Cardiac fibroblast (primary cell): Measurements from ENCODE around the gene C14orf132.

Source experiments
- DNase-seq, 2 donors: peaks; one replicate each; pipeline versions ENCODE4 v3.0.0 to v3.0.0-alpha.2; 2010; ENCODE audit warnings: low read depth in 2 of 2
- H3K4me3 ChIP-seq, 2 donors: replicated peaks in 1 of 2; 1 replicate in 1 of 2; 2 replicates in 1 of 2; pipeline ENCODE4 v1.5.1; 2011; ENCODE audit warnings: low read depth in 2 of 2, low read length in 2 of 2, mild to moderate bottlenecking in 2 of 2, moderate library complexity in 1 of 2
- TF ChIP-seq, protein P1 (sequence below): IDR thresholded peaks from one replicate; pipeline ENCODE4 v1.5.1; 2011; ENCODE audit warnings: low read depth, mild to moderate bottlenecking, low read length, inconsistent platforms

C14orf132 gene

DNA sequence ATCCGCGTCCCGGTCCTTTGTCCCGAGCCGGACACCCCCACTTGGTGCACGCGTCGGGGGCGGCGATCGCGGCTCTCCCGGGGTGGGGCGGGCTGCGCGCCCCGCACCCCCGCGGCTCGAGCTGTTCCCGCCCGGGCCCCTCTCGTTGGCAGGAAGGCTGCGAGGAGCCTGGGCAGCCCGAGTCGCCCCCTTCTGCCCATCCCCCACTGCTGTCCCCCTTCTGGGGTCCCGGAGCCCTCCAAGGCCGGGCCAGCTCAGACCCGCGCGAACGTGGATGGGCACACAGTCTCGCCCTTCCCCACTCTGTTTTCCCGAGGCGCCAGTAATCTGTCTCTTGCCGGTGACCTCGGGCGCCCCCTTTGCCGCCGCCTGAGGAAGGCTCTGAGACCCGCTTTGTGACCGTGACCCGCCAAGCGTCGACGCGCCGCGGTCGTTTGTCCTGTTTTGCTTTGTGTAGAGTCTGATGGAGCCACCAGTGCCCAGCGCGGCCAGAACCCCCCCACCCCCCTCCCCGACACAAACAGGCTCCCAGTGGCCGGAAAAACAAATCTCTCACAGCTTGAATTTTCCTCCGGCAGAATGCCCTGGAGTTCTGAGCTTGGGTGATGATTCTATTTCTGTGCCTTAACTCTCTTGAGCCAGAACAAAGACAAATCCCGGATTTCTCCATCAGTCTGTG, 610 bp downstream of the C14orf132 start:
- TF ChIP-seq, protein P1, sequence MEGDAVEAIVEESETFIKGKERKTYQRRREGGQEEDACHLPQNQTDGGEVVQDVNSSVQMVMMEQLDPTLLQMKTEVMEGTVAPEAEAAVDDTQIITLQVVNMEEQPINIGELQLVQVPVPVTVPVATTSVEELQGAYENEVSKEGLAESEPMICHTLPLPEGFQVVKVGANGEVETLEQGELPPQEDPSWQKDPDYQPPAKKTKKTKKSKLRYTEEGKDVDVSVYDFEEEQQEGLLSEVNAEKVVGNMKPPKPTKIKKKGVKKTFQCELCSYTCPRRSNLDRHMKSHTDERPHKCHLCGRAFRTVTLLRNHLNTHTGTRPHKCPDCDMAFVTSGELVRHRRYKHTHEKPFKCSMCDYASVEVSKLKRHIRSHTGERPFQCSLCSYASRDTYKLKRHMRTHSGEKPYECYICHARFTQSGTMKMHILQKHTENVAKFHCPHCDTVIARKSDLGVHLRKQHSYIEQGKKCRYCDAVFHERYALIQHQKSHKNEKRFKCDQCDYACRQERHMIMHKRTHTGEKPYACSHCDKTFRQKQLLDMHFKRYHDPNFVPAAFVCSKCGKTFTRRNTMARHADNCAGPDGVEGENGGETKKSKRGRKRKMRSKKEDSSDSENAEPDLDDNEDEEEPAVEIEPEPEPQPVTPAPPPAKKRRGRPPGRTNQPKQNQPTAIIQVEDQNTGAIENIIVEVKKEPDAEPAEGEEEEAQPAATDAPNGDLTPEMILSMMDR = peak; percentile 14
- peak overlapping the region; percentile 73 to 89 for H3K4me3 ChIP-seq
- DNase-seq = peak in 1 of 2 donors; percentile 42

DNA sequence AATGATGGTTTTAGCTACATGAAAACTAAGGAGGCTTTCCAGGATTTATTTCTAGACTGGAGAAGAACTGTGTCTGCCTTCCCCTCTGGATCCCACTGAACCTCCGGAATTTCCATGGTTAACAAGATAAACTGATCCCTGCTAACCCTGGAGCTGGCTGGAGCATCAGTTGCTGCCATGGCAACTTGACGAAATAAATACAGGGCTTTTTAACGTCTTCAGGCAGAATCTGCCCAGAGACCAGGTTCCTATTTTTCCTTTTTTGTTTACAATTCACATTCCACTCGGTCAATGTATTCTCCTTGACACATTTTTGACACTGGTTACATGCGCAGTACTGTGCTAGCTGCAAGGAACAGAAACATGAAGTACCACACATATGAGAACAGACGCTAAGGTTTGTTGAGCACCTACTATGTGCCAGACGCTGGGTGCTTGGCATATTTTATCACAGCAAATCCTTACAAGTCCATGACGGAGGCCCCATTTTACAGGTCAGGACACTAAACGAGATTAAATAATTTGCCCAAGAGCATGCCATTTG, 1.7 kb downstream of the C14orf132 start:
- H3K4me3 ChIP-seq = no peak overlapping the region
- no peak for DNase-seq
- TF ChIP-seq, protein P1 = no peak

DNA sequence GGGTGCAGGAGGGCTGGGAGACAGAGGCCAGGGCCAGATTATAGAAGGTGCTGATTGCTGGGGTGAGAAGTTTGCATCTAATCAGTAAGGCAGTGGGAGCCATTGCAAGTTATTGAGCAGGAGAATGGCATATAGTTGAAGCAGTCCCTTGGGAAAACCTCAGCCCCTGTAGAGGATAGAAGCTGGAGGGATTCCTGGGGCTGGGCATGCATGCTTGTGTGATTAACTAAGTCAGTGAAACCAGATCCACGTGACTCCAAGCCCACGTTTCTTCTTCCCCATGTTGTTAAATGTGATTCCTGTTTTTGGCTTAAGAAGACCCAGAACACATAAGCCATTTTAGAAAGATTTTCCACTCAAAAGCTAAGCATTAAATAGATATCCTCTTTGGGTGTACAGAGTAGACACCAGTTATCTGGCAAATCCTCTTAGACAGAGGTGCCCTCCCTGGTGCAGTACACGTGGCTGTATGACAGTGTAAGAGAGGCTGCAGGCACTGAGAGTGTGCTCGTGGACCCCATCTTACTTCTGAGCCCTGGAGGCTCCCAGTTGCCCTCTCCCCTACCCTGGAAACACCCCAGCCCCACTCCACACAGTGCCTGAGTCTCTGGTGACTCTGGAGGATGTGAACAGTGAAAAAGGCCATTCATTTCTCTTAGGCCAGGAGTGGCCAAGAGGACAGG, 3.2 kb downstream of the C14orf132 start:
- TF ChIP-seq, protein P1 = no peak
- peak; percentile 36 to 50 for DNase-seq
- H3K4me3 ChIP-seq = no peak overlapping the region

DNA sequence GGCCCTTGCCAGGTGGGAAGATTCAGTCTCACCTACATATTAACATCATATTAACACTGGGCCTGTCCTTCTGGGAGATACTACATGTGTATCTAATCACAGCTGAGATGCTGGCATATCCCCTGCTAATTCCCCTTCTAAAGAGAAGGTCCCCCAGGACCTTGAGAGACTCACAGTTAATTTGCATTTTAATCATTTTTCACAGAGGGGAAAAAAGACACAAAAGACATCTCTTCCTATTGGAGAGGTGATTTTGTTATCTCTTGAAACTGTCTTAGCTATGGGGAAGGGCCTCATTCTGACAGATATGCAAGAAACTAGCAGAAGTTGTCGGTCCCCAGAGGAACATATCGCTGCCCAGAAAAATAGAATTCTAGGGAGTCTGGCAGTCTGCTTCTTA, 7.5 kb downstream of the C14orf132 start:
- TF ChIP-seq, protein P1 = no peak
- no peak for DNase-seq
- no peak overlapping the region for H3K4me3 ChIP-seq

DNA sequence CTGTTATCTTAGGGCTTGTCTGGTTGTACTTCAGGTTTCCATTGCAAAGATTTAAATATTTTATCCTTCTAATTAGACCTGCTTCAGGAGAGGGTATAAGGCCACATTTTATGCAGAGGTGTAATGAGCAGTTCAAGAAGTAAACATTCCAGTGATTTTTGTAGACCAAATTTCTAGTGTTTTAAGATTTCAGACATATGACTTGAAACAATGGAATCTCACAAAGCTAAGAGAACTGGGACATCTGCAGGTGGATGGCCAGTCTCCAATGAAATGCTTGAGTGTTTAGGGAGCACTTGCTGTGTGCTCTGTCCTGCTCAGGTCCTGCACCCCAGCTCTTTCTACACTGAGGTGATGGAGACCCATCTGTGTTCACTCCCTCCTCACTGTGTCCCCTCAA, 7.9 kb downstream of the C14orf132 start:
- no peak overlapping the region for H3K4me3 ChIP-seq
- TF ChIP-seq, protein P1 = no peak
- no peak for DNase-seq

DNA sequence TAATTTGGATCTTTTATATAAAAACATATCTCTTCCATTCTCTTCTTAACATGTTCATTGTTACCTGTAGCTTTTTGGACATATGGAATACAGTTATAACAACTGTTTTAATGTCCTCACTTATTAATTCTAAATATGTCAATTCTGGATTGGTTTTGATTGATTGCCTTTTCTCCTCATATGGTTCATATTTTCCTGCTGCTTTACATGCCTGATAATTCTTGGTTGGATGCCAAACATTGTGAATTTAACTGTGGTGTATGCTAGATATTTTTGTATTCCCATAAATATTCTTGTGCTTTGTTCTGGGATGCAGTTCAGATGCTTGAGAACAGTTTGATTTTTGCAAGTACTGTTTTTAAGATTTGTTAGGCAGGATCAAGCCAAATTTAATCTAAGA, 10.8 kb downstream of the C14orf132 start:
- DNase-seq = peak in 1 of 2 donors; percentile 11
- TF ChIP-seq, protein P1 = no peak
- H3K4me3 ChIP-seq = no peak overlapping the region
